NT2/D1 (cell line): Measurements from ENCODE around the gene FAM120A.

ENCODE experiments used
- SUZ12 ChIP-seq: IDR thresholded peaks from 2 replicates; pipeline ENCODE4 v1.6.1; 2011; ENCODE audit not compliant: insufficient read length, insufficient read depth; ENCODE audit errors: extremely low read depth
- YY1 ChIP-seq: IDR thresholded peaks from 2 replicates; pipeline ENCODE4 v1.6.1; 2011; ENCODE audit not compliant: insufficient read length, insufficient read depth
- ZNF274 ChIP-seq: IDR thresholded peaks from 2 replicates; pipeline ENCODE4 v1.6.1; 2011; ENCODE audit warnings: mild to moderate bottlenecking, low read depth, low read length

- TF ChIP-seq ZNF274 = no peak
- TF ChIP-seq SUZ12 = no peak
- TF ChIP-seq YY1 = no peak
Observed at GRCh38 chr9:93505541-93506132, 54.2 kb downstream of the FAM120A start.
